Liver (tissue), 2 donors: ENCODE results near the gene HVCN1.

Experiments used
- CTCF ChIP-seq: fragments of 150-350 bp; IDR thresholded peaks from 2 replicates; pipeline ENCODE4 v1.5.1; 2017; ENCODE audit warnings: improper control_type of control experiment, low read depth, low read length; ENCODE audit not compliant: missing input control
- MAX ChIP-seq: IDR thresholded peaks from 2 replicates; pipeline ENCODE4 v1.6.1; 2016; ENCODE audit warnings: antibody characterized with exemption
- donor health status: healthy.

GRCh38 chr12:110641521-110641920, 47.4 kb downstream of the HVCN1 start:
- TF ChIP-seq CTCF (no peak), MAX (no peak)
